Activated B cell treated with CpG ODN at 0.5 μM for 24 hours (primary cell): ENCODE data around the gene PRKAA1. TPM values are rescaled to one million over a fixed set of nuclear protein-coding genes. Genes with fewer than 3 reads are reported as not detected.

Experiments used
- ATAC-seq: fragments of 200-7000 bp; cut with Tn5 transposase; one replicate; pipeline ENCODE4 v1.10.0; 2021; ENCODE audit warnings: low read depth, mild to moderate bottlenecking, moderate library complexity
- CTCF ChIA-PET: fragments of 350-600 bp; sonication (Branson Sonifier 250); formaldehyde crosslinking; loops from one replicate; lab custom pipeline; 2021; ENCODE audit warnings: antibody characterized with exemption; lab: Charles Lee
- POLR2A ChIA-PET: fragments of 350-600 bp; sonication (Branson Sonifier 250); formaldehyde crosslinking; loops from one replicate; lab custom pipeline; 2021; ENCODE audit warnings: antibody characterized with exemption; lab: Charles Lee
- DNase-seq: peaks from one replicate; pipeline ENCODE4 v3.0.0; 2022
- H3K27ac Mint-ChIP-seq: one replicate; pipeline ENCODE4 v1.8.0; 2020; ENCODE audit warnings: mixed read lengths
- H3K27me3 Mint-ChIP-seq: one replicate; pipeline ENCODE4 v1.8.0; 2021; ENCODE audit warnings: mixed read lengths
- H3K36me3 Mint-ChIP-seq: one replicate; pipeline ENCODE4 v1.8.0; 2021; ENCODE audit warnings: low read depth, mixed read lengths
- H3K4me1 Mint-ChIP-seq: one replicate; pipeline ENCODE4 v1.8.0; 2021; ENCODE audit warnings: mixed read lengths
- H3K4me3 Mint-ChIP-seq: one replicate; pipeline ENCODE4 v1.8.0; 2020; ENCODE audit warnings: mild to moderate bottlenecking, mixed read lengths
- H3K9me3 Mint-ChIP-seq: one replicate; pipeline ENCODE4 v1.8.0; 2020; ENCODE audit warnings: mixed read lengths
- CTCF ChIP-seq: fragments of 200-600 bp; IDR thresholded peaks from one replicate; pipeline ENCODE4 v1.8.0; 2022; ENCODE audit warnings: antibody characterized with exemption, mild to moderate bottlenecking
- intact Hi-C: fragments of 100-400 bp; cut with micrococcal nuclease; formaldehyde crosslinking; loops from one replicate; pipeline ENCODE4 v1.15.1; 2024
- total RNA-seq: library from RNA; stranded (reverse); gene quantifications from 2 replicates; pipeline ENCODE4 v1.2.3, GENCODE V29; 2022

PRKAA1 gene
- total RNA-seq, 1 donor from 2014 or later, result 69.4 TPM

DNA sequence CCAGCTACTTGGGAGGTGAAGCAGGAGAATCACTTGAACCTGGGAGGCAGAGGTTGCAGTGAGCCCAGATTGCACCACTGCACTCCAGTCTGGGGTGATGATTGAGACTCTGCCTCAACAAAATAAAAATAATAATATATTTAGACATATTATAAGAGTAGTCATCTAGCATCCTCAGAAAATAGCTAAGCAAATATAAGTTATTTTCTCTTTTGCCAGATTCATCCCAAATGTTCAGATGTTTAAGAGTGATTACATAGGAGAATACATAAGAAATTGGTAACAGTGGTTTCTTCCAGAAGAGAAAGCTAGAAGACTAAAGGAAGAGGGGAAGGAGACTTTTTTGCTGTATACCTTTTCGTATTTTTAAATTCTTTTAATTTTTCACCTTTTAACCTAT lies 20.0 kb downstream of the PRKAA1 start:
- no peaks in the 10 kb centered on the region for H3K27me3 Mint-ChIP-seq
- TF ChIP-seq CTCF, result no peak
- DNase-seq (no peak), ATAC-seq (no peak)
- ChIA-PET CTCF (interaction anchor here (1.1 kb wide), 1 partner anchor 9 kb away, joined by 3 read pairs; no protein-coding TSS in a partner anchor), POLR2A (no interaction called here)
- intact Hi-C loops, result no loop called here
- peaks cover 12% of the 10 kb centered on the region for H3K4me1 Mint-ChIP-seq
- H3K4me3 Mint-ChIP-seq, result no peak overlapping the region
- H3K9me3 Mint-ChIP-seq, result no peaks in the 10 kb centered on the region
- no peak overlapping the region for H3K27ac Mint-ChIP-seq
- H3K36me3 Mint-ChIP-seq, result peaks cover 40% of the 10 kb centered on the region

DNA sequence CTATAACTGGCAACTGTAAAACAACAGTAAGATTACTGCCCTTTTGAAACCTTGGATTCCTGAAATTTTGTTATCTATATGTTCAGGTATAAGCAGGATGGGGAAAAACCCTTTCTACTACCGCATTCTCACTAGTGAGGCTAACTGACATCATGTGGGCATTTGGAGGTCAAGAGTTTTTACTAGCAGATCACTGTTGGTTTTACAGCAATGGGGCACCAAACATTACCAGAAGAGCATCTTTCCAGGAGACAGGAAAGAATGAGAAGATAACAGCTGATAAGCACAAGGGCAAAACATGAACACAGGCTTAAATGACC lies 21.6 kb downstream of the PRKAA1 start:
- Mint-ChIP-seq H3K27me3 (no peaks in the 10 kb centered on the region), H3K4me1 (peaks cover 2% of the 10 kb centered on the region), H3K36me3 (peaks cover 49% of the 10 kb centered on the region), H3K27ac (no peak overlapping the region), H3K9me3 (no peaks in the 10 kb centered on the region), H3K4me3 (no peak overlapping the region)
- CTCF ChIA-PET, result no interaction called here
- POLR2A ChIA-PET, result interaction anchor here (0.6 kb wide), 1 partner anchor 1128 kb away, joined by 3 read pairs; no protein-coding TSS in a partner anchor
- DNase-seq, result no peak
- intact Hi-C loops, result no loop called here
- TF ChIP-seq CTCF, result no peak
- ATAC-seq, result no peak

DNA sequence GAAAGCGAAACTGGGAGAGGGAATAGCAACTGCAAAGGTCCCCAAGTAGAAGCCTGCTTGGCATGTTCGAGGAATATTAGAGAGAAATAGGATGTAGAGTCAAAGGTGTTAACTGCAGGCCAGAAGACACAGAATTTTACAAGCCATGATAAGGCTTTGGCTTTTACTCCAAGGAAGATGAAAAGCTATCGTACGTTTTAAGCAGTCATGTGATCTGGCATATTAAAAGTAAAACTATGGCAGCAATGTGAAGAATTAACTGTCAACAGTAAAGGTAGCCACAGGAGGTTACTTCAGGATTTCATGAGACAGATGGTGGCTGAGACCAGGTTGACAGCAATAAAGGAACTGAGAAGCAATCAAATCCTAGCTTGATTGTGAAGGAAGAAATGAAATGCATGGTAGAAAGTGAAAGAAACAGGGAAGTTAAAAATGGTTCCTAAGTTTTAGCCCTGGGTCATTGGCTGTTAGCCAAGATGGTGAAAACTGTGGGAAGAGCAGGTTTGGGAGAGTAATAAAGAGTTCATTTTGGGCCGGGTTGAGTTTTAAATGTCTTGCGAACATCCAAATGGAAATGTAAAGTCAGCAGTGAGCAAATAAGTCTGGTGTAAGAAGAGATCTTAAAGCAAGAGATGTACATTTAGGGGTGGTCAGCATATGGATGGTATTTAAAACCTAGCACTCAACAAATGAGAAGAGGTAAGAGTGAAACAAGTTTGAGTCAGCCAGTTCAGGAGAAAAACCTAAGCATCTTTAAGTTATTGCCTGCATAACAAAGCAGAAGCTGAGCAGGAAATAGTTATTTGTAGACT lies 22.1 kb downstream of the PRKAA1 start:
- Mint-ChIP-seq H3K36me3 (peaks cover 52% of the 10 kb centered on the region), H3K27me3 (no peaks in the 10 kb centered on the region), H3K4me1 (peaks cover 1% of the 10 kb centered on the region), H3K4me3 (no peak overlapping the region), H3K9me3 (no peaks in the 10 kb centered on the region), H3K27ac (no peak overlapping the region)
- no peak for ATAC-seq
- CTCF ChIA-PET, result no interaction called here
- POLR2A ChIA-PET, result interaction anchor here (0.6 to 0.7 kb wide), 2 partner anchors 87 to 1129 kb away, joined by 3 to 7 read pairs; no protein-coding TSS in a partner anchor
- no peak for DNase-seq
- no peak for TF ChIP-seq CTCF
- intact Hi-C loops, result no loop called here

DNA sequence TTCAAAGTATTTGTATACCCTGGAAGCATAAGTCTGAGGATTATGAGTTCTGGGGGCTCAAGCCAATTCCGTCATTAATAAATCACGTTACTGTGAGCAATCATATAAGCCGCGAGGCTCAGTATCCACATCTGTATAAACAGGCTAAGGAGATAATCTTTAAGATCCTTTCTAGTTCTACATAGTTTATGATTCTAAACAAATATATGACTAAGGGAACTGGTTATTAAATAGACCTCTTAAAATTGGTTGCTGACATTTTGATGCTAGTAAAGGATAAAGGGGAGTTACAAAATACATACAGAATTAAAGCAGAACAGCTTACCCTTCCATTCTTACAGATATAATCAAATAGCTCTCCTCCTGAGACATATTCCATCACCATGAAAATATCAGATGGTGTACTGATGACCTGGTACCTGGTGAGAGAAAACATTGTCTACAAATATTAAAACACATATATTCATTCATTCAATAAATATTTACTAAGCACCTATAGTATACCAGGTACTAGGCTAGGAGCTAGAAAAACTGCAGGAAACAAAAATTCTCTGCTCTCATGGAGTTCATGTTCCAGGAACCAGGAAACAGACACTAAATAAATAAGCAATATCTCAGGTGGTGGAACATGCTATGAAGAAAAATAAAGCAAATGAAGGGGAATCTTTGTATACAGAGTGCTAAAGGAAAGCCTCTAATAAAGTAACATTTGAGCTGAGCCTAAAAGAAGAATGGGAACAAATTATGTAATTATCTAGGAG lies 22.9 kb downstream of the PRKAA1 start:
- POLR2A ChIA-PET, result interaction anchor here (0.6 to 0.7 kb wide), 2 partner anchors 88 to 283 kb away, joined by 5 to 7 read pairs; no protein-coding TSS in a partner anchor
- ATAC-seq (no peak), DNase-seq (no peak)
- no peak overlapping the region for H3K4me3 Mint-ChIP-seq
- no peaks in the 10 kb centered on the region for H3K27me3 Mint-ChIP-seq
- CTCF ChIA-PET, result interaction anchor here (0.7 kb wide), 1 partner anchor 757 kb away, joined by 3 read pairs; no protein-coding TSS in a partner anchor
- no peaks in the 10 kb centered on the region for H3K4me1 Mint-ChIP-seq
- no peak overlapping the region for H3K27ac Mint-ChIP-seq
- intact Hi-C loops, result no loop called here
- no peak for TF ChIP-seq CTCF
- no peaks in the 10 kb centered on the region for H3K9me3 Mint-ChIP-seq
- H3K36me3 Mint-ChIP-seq, result peaks cover 54% of the 10 kb centered on the region

DNA sequence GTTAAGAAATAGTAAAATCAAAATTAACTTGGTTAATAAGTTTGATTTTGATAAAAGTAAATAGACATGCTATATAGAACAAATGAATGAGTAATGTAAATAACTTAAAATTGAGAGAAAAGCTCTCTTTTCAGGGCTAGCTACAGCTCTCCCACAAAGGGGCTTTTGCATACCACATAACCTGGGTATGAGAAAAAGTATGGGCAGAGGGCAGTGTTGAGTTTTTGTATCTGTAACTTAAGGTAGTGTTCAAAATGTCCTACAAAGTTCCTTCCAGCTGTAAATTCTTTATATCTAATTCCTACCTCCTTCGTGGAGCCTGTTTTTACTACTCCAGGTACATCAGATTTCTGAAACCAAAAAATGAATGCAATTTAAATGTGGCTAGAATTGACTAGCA lies 23.6 kb downstream of the PRKAA1 start:
- ChIA-PET POLR2A (interaction anchor here (0.6 kb wide), 1 partner anchor 282 kb away, joined by 5 read pairs; no protein-coding TSS in a partner anchor), CTCF (interaction anchor here (0.7 kb wide), 1 partner anchor 757 kb away, joined by 3 read pairs; no protein-coding TSS in a partner anchor)
- TF ChIP-seq CTCF, result no peak
- Mint-ChIP-seq H3K4me3 (no peak overlapping the region), H3K36me3 (peaks cover 54% of the 10 kb centered on the region), H3K27me3 (no peaks in the 10 kb centered on the region), H3K9me3 (no peaks in the 10 kb centered on the region), H3K4me1 (no peaks in the 10 kb centered on the region), H3K27ac (no peak overlapping the region)
- intact Hi-C loops, result no loop called here
- ATAC-seq (no peak), DNase-seq (no peak)
